Endothelial cell of umbilical vein (primary cell): ENCODE results near the gene SDHB. TPM values are rescaled to one million over a fixed set of nuclear protein-coding genes. Genes with fewer than 3 reads are reported as not detected.

Experiments
- BruUV-seq: library from RNA; stranded (reverse); fragments of 400-500 nt; replicated peaks from 2 replicates; lab custom pipeline; 2021; lab: Mats Ljungman, UMichigan
- CTCF ChIA-PET: fragments of 300-600, 350-600 bp; sonication (Branson Sonifier 250); formaldehyde crosslinking; loops from one replicate; lab custom pipeline; 2021; ENCODE audit warnings: antibody characterized with exemption, inconsistent platforms; lab: Charles Lee
- POLR2A ChIA-PET: fragments of 300-600, 350-600 bp; sonication (Branson Sonifier 250); formaldehyde crosslinking; loops from one replicate; lab custom pipeline; 2021; ENCODE audit warnings: antibody characterized with exemption, inconsistent platforms; lab: Charles Lee
- DNase-seq: peaks from one replicate; pipeline ENCODE4 v3.0.0-alpha.2; 2011; ENCODE audit warnings: low read depth, low spot score
- FAIRE-seq: peaks from 2 replicates; lab custom pipeline; 2011; peaks lifted over from hg19 to GRCh38; lab: Jason Lieb, UNC
- H2AFZ ChIP-seq: 2 replicates; pipeline ENCODE4 v1.6.0; 2012; ENCODE audit warnings: low read depth, low read length, control low read depth, inconsistent platforms
- H3K27ac ChIP-seq: 2 replicates; pipeline ENCODE4 v1.5.1; 2011; ENCODE audit warnings: low read depth, mild to moderate bottlenecking, control low read depth, low read length, moderate library complexity; ENCODE audit not compliant: insufficient read depth
- H3K27me3 ChIP-seq, 2 experiments: 2 replicates each; pipeline versions ENCODE4 v1.6.0 to v1.6.1; 2011; ENCODE audit warnings: low read length in 2 of 2, mixed read lengths in 1 of 2; ENCODE audit not compliant: control insufficient read depth in 2 of 2, insufficient read depth in 2 of 2
- H3K36me3 ChIP-seq, 2 experiments: 2 replicates in 1 of 2; 3 replicates in 1 of 2; pipeline ENCODE4 v1.5.1; 2011; ENCODE audit warnings: low read length in 2 of 2, mild to moderate bottlenecking in 1 of 2, moderate library complexity in 1 of 2; ENCODE audit not compliant: control insufficient read depth in 2 of 2, insufficient read depth in 2 of 2; ENCODE audit errors: extremely low read depth in 1 of 2
- H3K4me1 ChIP-seq: 3 replicates; pipeline ENCODE4 v1.5.1; 2011; ENCODE audit warnings: mild to moderate bottlenecking, low read length; ENCODE audit not compliant: control insufficient read depth, insufficient read depth; ENCODE audit errors: extremely low read depth
- H3K4me2 ChIP-seq: 2 replicates; pipeline ENCODE4 v1.6.1; 2011; ENCODE audit warnings: low read length, control low read depth, mixed read lengths; ENCODE audit not compliant: insufficient read depth
- H3K4me3 ChIP-seq, 3 experiments: fragments of 200-600 bp in 1 of 3; sonication (generic), shearing (Covaris generic) in 1 of 3; replicated peaks in 1 of 3; 2 replicates each; pipeline ENCODE4 v1.5.1; 2011 to 2016; ENCODE audit warnings: control low read depth in 3 of 3, low read length in 3 of 3, mild to moderate bottlenecking in 2 of 3, inconsistent platforms in 1 of 3, low read depth in 1 of 3, moderate library complexity in 1 of 3; ENCODE audit not compliant: insufficient read depth in 1 of 3
- H3K79me2 ChIP-seq: 2 replicates; pipeline ENCODE4 v1.6.0; 2012; ENCODE audit warnings: low read length, inconsistent platforms; ENCODE audit not compliant: control insufficient read depth, insufficient read depth
- H3K9ac ChIP-seq: replicated peaks from 2 replicates; pipeline ENCODE3; 2011; ENCODE audit warnings: low read length, control low read depth; ENCODE audit not compliant: insufficient read depth; ENCODE audit errors: extremely low read depth
- H3K9me1 ChIP-seq: replicated peaks from 3 replicates; pipeline ENCODE4 v1.6.0; 2011; ENCODE audit warnings: mild to moderate bottlenecking, low read length; ENCODE audit not compliant: control insufficient read depth, insufficient read depth; ENCODE audit errors: extremely low read depth
- H3K9me3 ChIP-seq: replicated peaks from 2 replicates; pipeline ENCODE4 v1.5.1; 2012; ENCODE audit warnings: low read length, inconsistent platforms; ENCODE audit not compliant: control insufficient read depth, insufficient read depth
- H4K20me1 ChIP-seq: replicated peaks from 2 replicates; pipeline ENCODE3; 2011; ENCODE audit warnings: mild to moderate bottlenecking, low read length; ENCODE audit not compliant: control insufficient read depth, insufficient read depth; ENCODE audit errors: extremely low read depth
- EZH2 ChIP-seq: IDR thresholded peaks from 2 replicates; pipeline ENCODE4 v1.6.1; 2012; ENCODE audit warnings: borderline replicate concordance, low read depth, mild to moderate bottlenecking, moderate library complexity, low read length, inconsistent platforms; ENCODE audit not compliant: severe bottlenecking
- FOS ChIP-seq: IDR thresholded peaks from 2 replicates; pipeline ENCODE4 v1.6.1; 2011; ENCODE audit warnings: mild to moderate bottlenecking, low read length, moderate library complexity, borderline replicate concordance; ENCODE audit not compliant: insufficient read depth
- GATA2 ChIP-seq: IDR thresholded peaks from 2 replicates; pipeline ENCODE4 v1.7.0; 2011; ENCODE audit warnings: low read depth, mild to moderate bottlenecking, moderate library complexity, mixed read lengths, low read length; ENCODE audit not compliant: insufficient read length, insufficient read depth
- JUN ChIP-seq: IDR thresholded peaks from 2 replicates; pipeline ENCODE4 v1.6.1; 2011; ENCODE audit warnings: borderline replicate concordance, low read depth; ENCODE audit not compliant: insufficient read length, insufficient read depth
- MYC ChIP-seq: IDR thresholded peaks from one replicate; pipeline ENCODE4 v1.6.1; 2011; ENCODE audit warnings: mild to moderate bottlenecking, low read depth, low read length
- POLR2A ChIP-seq: IDR thresholded peaks from 2 replicates; pipeline ENCODE4 v1.6.1; 2012; ENCODE audit warnings: low read depth, mild to moderate bottlenecking, control low read depth, low read length
- POLR2AphosphoS5 ChIP-seq: IDR thresholded peaks from 2 replicates; pipeline ENCODE4 v1.6.1; 2012; ENCODE audit warnings: low read depth, mild to moderate bottlenecking, control low read depth, low read length, moderate library complexity; ENCODE audit not compliant: insufficient read depth
- dilution Hi-C: fragments of 300-500 bp; cut with MboI; formaldehyde crosslinking; loops from one replicate; pipeline ENCODE4 v1.15.0; 2019; ENCODE audit warnings: low sequenced_read_pairs; ENCODE audit not compliant: extremely low pct_ligation_motif_present
- intact Hi-C: fragments of 100-400 bp; cut with micrococcal nuclease; formaldehyde crosslinking; loops from one replicate; pipeline ENCODE4 v1.10.0; 2022
- polyA plus RNA-seq, 4 experiments: library from polyadenylated mRNA; depleted of rRNA in 3 of 4; stranded (reverse) in 3 of 4; unstranded in 1 of 4; fragments of >200 nt; gene quantifications; 2 replicates each; pipeline versions ENCODE4 v1.2.1 to v1.2.3, GENCODE V29; 2011 to 2012; ENCODE audit warnings: missing spikeins in 1 of 4
- total RNA-seq: library from RNA; stranded (reverse); gene quantifications from 2 replicates; pipeline ENCODE4 v1.2.3, GENCODE V29; 2021
- TF ChIP-seq, protein P1 (sequence below), 2 donors: IDR thresholded peaks; 1 replicate in 1 of 2; 2 replicates in 1 of 2; pipeline ENCODE4 v1.5.1; 2011; ENCODE audit warnings: low read length in 2 of 2, mild to moderate bottlenecking in 2 of 2, moderate library complexity in 2 of 2, control low read depth in 1 of 2, inconsistent platforms in 1 of 2, low read depth in 1 of 2; ENCODE audit not compliant: insufficient read depth in 1 of 2; ENCODE audit errors: extremely low read depth in 1 of 2
- TF ChIP-seq, protein P2 (sequence below): IDR thresholded peaks from 2 replicates; pipeline ENCODE4 v1.6.1; 2011; ENCODE audit not compliant: insufficient read depth, insufficient read length

The SDHB gene
- total and polyA plus RNA-seq, 2 donors (not counting 3 experiments of a cell fraction or from before 2014, with no cell fraction given): 96.2 to 98.1 TPM

DNA sequence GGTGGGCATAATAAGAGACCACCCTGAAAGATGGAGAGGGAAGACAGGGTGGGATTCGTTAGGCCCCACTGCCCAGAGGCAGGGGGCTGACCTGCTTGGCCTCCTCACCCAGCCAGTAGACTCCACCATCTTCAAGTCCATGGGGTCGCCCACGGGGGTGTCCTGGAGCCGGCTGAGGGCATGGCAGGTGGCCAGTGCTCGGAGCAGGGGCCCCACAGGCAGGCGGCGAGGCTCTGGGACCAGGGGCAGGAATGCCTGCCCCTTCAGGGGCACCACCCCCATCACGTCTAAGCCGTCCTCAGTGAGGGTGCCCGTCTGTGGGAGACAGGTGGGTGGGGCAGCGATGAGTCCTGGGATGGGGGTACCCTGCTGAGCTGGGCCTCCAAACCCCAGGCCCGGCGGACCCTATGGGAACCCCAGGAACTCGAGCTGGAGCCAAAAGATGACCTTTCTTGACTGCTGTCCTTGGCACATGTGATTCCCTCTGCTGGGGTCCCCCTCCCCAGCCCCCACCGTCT lies 60.3 kb downstream of the SDHB start:
- H3K4me1 ChIP-seq: no peaks in the 10 kb centered on the region
- no peak for FAIRE-seq
- intact Hi-C loops: no loop called here

DNA sequence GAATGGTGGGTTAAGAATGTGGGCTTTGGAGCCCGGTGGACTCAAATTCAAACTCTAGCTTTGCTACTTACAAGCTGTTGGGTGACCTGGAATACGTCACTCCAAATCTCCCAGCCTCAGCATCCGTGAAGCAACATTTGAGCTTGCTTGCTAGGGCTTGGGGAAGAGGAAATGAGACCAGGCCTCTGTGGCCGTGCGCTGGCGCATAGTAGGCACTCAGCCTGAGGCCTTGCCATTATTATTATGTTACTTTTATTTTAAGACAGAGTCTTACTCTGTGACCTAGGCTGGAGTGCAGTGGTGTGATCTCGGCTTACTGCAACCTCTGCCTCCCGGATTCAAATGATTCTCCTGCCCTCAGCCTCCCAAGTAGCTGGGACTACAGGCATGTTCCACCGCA lies 61.2 kb downstream of the SDHB start:
- Histone ChIP-seq H3K36me3 (peaks cover 0 to 21% of the 10 kb centered on the region in 2 experiments), H3K9me1 (no peaks in the 10 kb centered on the region), H3K27ac (no peak overlapping the region), H3K9ac (no peak overlapping the region), H3K27me3 (no peaks in the 10 kb centered on the region), H3K4me2 (no peak overlapping the region), H4K20me1 (no peaks in the 10 kb centered on the region), H3K4me1 (no peaks in the 10 kb centered on the region), H3K9me3 (no peaks in the 10 kb centered on the region), H3K4me3 (no peak overlapping the region), H3K79me2 (no peaks in the 10 kb centered on the region), H2AFZ (no peak overlapping the region)
- TF ChIP-seq EZH2 (no peak), GATA2 (no peak), FOS (no peak), POLR2AphosphoS5 (no peak), JUN (no peak), POLR2A (no peak), MYC (no peak)
- TF ChIP-seq, protein P1, sequence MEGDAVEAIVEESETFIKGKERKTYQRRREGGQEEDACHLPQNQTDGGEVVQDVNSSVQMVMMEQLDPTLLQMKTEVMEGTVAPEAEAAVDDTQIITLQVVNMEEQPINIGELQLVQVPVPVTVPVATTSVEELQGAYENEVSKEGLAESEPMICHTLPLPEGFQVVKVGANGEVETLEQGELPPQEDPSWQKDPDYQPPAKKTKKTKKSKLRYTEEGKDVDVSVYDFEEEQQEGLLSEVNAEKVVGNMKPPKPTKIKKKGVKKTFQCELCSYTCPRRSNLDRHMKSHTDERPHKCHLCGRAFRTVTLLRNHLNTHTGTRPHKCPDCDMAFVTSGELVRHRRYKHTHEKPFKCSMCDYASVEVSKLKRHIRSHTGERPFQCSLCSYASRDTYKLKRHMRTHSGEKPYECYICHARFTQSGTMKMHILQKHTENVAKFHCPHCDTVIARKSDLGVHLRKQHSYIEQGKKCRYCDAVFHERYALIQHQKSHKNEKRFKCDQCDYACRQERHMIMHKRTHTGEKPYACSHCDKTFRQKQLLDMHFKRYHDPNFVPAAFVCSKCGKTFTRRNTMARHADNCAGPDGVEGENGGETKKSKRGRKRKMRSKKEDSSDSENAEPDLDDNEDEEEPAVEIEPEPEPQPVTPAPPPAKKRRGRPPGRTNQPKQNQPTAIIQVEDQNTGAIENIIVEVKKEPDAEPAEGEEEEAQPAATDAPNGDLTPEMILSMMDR (IDR thresholded peaks at IDR 0.05; ENCODE audit: extremely low read depth in 1 of 2, insufficient read depth in 1 of 2, low read depth in 1 of 2, low read length in 2 of 2): no peak
- TF ChIP-seq, protein P2, sequence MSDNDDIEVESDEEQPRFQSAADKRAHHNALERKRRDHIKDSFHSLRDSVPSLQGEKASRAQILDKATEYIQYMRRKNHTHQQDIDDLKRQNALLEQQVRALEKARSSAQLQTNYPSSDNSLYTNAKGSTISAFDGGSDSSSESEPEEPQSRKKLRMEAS: no peak
- FAIRE-seq: no peak
- CTCF ChIA-PET: no interaction called here
- no peak for DNase-seq
- POLR2A ChIA-PET: no interaction called here
- dilution Hi-C loops: no loop called here
- intact Hi-C loops: no loop called here
- BruUV-seq: no TSS peak

More for the DNA sequence above, 60.3 kb downstream of the SDHB start:
- ChIA-PET CTCF (no interaction called here), POLR2A (no interaction called here)
- H3K9ac ChIP-seq: no peak overlapping the region
- H3K27me3 ChIP-seq: no peaks in the 10 kb centered on the region
- H3K27ac ChIP-seq: no peak overlapping the region
- no peak overlapping the region for H3K4me2 ChIP-seq
- no peaks in the 10 kb centered on the region for H3K79me2 ChIP-seq
- BruUV-seq: no TSS peak
- H4K20me1 ChIP-seq: no peaks in the 10 kb centered on the region
- no peaks in the 10 kb centered on the region for H3K9me1 ChIP-seq
- dilution Hi-C loops: no loop called here
- no peak overlapping the region for H2AFZ ChIP-seq
- peaks cover 0 to 17% of the 10 kb centered on the region in 2 experiments for H3K36me3 ChIP-seq
- H3K4me3 ChIP-seq: no peak overlapping the region
- no peak for DNase-seq
- no peaks in the 10 kb centered on the region for H3K9me3 ChIP-seq
- TF ChIP-seq FOS (no peak), GATA2 (no peak), JUN (no peak)
- TF ChIP-seq, protein P2: no peak
